ENCODE measurements around the gene CACNA1G. TPM values are rescaled to one million over a fixed set of nuclear protein-coding genes. Genes with fewer than 3 reads are reported as not detected.

Gene CACNA1G
- total and polyA plus RNA-seq, 2 donors = 0.15 to 6.6 TPM

DNA sequence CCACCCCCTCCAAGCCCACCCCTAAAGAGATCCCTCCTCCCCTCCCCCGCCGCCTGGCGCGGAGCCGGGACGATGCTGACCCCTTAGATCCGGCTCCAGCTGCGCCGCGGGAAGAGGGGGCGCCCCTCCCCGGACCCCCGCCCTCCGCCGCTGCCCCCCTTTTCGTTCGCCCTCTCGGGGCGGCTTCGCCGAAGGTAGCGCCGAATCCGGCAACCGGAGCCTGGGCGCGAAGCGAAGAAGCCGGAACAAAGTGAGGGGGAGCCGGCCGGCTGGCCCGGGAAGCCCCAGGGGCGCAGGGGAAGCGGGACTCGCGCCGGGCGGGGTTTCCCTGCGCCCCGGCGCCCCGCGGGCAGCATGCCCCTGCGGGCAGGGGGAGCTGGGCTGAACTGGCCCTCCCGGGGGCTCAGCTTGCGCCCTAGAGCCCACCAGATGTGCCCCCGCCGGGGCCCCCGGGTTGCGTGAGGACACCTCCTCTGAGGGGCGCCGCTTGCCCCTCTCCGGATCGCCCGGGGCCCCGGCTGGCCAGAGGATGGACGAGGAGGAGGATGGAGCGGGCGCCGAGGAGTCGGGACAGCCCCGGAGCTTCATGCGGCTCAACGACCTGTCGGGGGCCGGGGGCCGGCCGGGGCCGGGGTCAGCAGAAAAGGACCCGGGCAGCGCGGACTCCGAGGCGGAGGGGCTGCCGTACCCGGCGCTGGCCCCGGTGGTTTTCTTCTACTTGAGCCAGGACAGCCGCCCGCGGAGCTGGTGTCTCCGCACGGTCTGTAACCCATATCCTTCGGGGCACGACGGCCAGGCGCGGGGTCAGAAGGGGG, 623 bp downstream of the CACNA1G start:
- H3K27ac ChIP-seq (ENCODE audit: low read depth) = no peak overlapping the region
- 1% methylated on average over 88 of the region's 88 CpGs for WGBS
- peaks cover 3% of the 10 kb centered on the region for H3K4me1 ChIP-seq (ENCODE audit: insufficient read depth)
- DNase-seq (ENCODE audit: extremely low spot score) = no peak
- no peaks in the 10 kb centered on the region for H3K36me3 ChIP-seq (ENCODE audit: insufficient read depth)
- H3K4me3 ChIP-seq (ENCODE audit: low read depth, low read length) = peak overlapping the region; percentile 49

GRCh38 chr17:50561746-50562141, 1.2 kb downstream of the CACNA1G start:
- H3K4me3 ChIP-seq (ENCODE audit: low read depth, low read length) = peak overlapping the region; percentile 49
- WGBS = under 1% methylated on average over 27 of the region's 27 CpGs
- no peaks in the 10 kb centered on the region for H3K36me3 ChIP-seq (ENCODE audit: insufficient read depth)
- no peak overlapping the region for H3K27ac ChIP-seq (ENCODE audit: low read depth)
- DNase-seq (ENCODE audit: extremely low spot score) = no peak
- H3K4me1 ChIP-seq (ENCODE audit: insufficient read depth) = peaks cover 3% of the 10 kb centered on the region

GRCh38 chr17:50562242-50563091, 2.0 kb downstream of the CACNA1G start:
- no peak for DNase-seq (ENCODE audit: extremely low spot score)
- Histone ChIP-seq H3K4me3 (ENCODE audit: low read depth, low read length) (no peak overlapping the region), H3K27ac (ENCODE audit: low read depth) (no peak overlapping the region), H3K36me3 (ENCODE audit: insufficient read depth) (no peaks in the 10 kb centered on the region), H3K4me1 (ENCODE audit: insufficient read depth) (peaks cover 3% of the 10 kb centered on the region)
- WGBS = 34% methylated on average over 22 of the region's 22 CpGs

DNA sequence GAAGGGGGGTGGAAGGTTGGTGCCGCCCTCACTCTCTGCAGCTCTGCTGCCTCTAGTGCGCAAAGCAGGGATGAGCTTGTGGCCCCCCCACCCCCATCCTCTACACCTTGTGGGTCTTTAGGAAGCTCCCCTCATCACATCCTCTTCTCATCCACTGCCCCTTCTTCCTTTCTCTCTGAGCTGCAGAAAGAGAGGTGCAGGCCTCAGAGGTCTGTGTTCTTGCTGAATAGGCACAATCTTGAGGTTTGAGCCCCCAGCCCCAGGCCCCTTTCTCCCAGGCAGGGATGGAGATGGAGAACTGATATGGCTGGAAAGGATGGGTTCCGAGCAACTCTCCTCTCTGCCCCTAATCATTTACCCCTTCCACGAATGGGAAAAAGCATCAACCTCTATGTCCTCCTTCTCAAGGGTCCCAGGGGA, 2.6 kb downstream of the CACNA1G start:
- WGBS = 74% methylated on average over 4 of the region's 4 CpGs
- no peak for DNase-seq (ENCODE audit: extremely low spot score)
- Histone ChIP-seq H3K36me3 (ENCODE audit: insufficient read depth) (no peaks in the 10 kb centered on the region), H3K4me3 (ENCODE audit: low read depth, low read length) (no peak overlapping the region), H3K27ac (ENCODE audit: low read depth) (no peak overlapping the region), H3K4me1 (ENCODE audit: insufficient read depth) (peaks cover 3% of the 10 kb centered on the region)

DNA sequence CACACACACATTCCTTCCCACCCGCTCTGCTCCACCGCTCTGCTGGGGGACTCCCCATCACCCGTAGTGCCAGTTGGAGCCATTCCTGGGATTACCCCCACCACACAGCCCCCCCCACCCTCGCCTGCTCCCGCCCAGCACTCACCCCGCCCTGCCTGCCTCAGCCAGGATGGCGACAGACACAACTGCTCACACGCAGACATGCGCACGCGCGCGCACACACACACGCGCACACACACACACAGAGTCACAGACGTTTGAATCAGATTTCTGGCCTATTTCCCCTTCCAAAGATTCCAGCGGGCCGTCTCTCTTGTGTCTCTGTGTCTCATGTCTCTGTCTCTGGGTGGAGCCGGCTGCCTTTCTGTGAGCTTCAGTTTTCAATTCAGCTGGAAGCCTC, 4.4 kb downstream of the CACNA1G start:
- DNase-seq (ENCODE audit: extremely low spot score) = no peak
- no peaks in the 10 kb centered on the region for H3K36me3 ChIP-seq (ENCODE audit: insufficient read depth)
- no peaks in the 10 kb centered on the region for H3K4me1 ChIP-seq (ENCODE audit: insufficient read depth)
- no peak overlapping the region for H3K4me3 ChIP-seq (ENCODE audit: low read depth, low read length)
- no peak overlapping the region for H3K27ac ChIP-seq (ENCODE audit: low read depth)
- 11% methylated on average over 19 of the region's 19 CpGs for WGBS

DNA sequence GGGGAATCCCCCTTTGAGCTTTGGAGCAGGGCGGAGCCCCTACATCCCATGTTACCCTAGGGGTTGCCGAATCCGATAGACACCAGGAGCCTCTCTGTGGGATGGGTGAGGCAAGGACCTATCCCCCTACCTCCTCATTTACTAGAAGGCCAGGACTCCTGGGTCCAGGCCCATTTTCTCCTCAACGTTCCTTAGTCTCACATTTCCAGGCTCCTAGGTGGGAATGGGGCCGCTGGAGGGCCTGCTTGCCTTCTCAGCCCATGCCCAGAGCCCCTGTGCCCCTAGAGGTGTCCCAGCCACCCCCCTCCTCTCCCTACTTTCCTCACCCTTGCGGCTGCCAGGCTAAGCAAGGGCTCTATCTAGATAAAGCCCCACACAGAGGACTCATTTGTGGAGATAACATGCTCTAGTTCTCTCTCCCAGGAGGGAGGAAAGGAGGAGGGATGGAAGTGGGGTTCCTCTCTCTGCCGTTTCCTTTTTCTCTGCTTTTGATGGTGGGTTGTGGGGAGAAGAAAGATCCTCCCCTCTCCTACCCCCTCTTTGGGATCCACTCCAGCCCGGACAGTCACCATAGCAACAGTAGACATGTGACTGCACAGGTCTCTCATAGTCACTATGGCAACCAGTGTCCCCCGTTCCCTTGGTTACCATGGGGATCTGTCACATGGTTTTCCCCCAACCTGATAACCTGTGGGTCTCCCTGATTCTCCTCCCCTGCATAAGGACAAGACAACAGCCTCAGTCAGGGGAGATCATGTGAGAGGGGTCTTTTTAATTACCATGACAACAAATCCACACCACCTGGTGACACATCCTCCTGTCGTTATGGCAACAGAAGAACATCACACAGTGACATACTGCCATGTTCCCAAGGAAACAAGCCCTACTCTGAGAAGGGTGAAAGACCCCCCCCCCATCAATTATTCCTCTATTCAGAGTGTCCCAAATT, 5.2 kb downstream of the CACNA1G start:
- Histone ChIP-seq H3K4me1 (ENCODE audit: insufficient read depth) (no peaks in the 10 kb centered on the region), H3K27ac (ENCODE audit: low read depth) (no peak overlapping the region), H3K36me3 (ENCODE audit: insufficient read depth) (no peaks in the 10 kb centered on the region), H3K4me3 (ENCODE audit: low read depth, low read length) (no peak overlapping the region)
- no peak for DNase-seq (ENCODE audit: extremely low spot score)
- 39% methylated on average over 10 of the region's 10 CpGs for WGBS

DNA sequence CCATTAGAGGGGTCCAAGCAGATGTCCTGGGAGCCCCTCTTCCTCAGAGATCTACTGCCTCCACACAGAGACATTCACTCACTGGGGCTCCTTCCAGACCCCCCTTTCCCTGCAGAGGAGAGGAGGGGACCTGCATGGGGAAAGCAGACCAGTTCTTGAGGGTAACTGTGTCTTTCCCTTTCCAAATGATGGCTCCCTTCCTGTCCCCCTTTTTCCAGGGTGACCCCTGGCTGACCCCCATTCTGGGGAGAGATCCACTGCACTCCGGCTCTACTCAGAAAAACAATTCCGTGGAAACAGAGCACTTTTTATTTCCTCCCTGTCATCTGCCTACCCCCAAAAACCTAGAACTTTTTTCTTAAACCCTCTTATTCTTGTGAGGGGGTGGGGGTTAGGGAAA, 6.4 kb downstream of the CACNA1G start:
- H3K4me1 ChIP-seq (ENCODE audit: insufficient read depth) = no peaks in the 10 kb centered on the region
- no peak overlapping the region for H3K4me3 ChIP-seq (ENCODE audit: low read depth, low read length)
- no peak for DNase-seq (ENCODE audit: extremely low spot score)
- H3K36me3 ChIP-seq (ENCODE audit: insufficient read depth) = no peaks in the 10 kb centered on the region
- 43% methylated on average over 2 of the region's 2 CpGs for WGBS
- no peak overlapping the region for H3K27ac ChIP-seq (ENCODE audit: low read depth)

- Histone ChIP-seq H3K27ac (ENCODE audit: low read depth) (no peak overlapping the region), H3K36me3 (ENCODE audit: insufficient read depth) (no peaks in the 10 kb centered on the region), H3K4me3 (ENCODE audit: low read depth, low read length) (no peak overlapping the region), H3K4me1 (ENCODE audit: insufficient read depth) (no peaks in the 10 kb centered on the region)
- DNase-seq (ENCODE audit: extremely low spot score) = no peak
- 89% methylated on average over 12 of the region's 12 CpGs for WGBS
These were observed 8.1 kb downstream of the CACNA1G start for GRCh38 chr17:50568659-50569058.

DNA sequence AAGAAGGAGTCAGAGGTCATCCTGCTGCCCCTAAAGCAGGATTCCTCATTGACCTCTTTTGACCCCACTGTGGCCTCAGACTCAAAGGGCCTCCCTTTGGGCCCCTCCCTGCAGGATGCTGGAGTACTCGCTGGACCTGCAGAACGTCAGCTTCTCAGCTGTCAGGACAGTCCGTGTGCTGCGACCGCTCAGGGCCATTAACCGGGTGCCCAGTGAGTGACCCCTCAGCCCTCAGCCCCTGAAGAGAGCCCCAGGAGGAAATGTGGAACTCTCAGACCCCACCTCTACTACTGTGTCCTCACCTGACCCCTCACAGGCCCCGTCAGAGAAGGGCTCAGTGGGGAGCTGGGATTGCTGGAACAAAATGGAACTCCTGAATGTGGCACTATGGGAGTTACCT, 9.1 kb downstream of the CACNA1G start:
- no peak for DNase-seq (ENCODE audit: extremely low spot score)
- Histone ChIP-seq H3K36me3 (ENCODE audit: insufficient read depth) (no peaks in the 10 kb centered on the region), H3K4me1 (ENCODE audit: insufficient read depth) (no peaks in the 10 kb centered on the region), H3K4me3 (ENCODE audit: low read depth, low read length) (no peak overlapping the region), H3K27ac (ENCODE audit: low read depth) (no peak overlapping the region)
- WGBS = 97% methylated on average over 7 of the region's 7 CpGs

DNA sequence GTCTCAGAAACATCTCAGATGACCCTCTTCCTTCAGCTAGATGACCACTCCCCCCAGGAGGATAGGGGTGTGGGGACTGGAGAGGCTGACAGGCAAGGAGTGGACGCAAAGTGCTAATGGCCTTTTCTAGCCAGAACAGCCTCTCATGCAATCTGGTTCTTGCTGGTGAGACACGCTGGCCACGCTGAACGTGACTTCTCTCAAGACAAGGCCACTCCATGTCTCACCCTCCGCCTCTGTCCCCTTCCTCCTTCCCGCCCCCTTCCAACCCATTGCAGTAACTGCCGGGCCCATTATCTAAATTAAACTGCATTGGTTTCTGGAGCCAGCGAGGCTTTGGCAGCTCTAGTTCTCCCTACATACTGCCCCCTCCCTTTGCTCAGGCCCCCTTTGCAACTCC, 9.5 kb downstream of the CACNA1G start:
- no peaks in the 10 kb centered on the region for H3K4me1 ChIP-seq (ENCODE audit: insufficient read depth)
- H3K27ac ChIP-seq (ENCODE audit: low read depth) = no peak overlapping the region
- no peaks in the 10 kb centered on the region for H3K36me3 ChIP-seq (ENCODE audit: insufficient read depth)
- no peak overlapping the region for H3K4me3 ChIP-seq (ENCODE audit: low read depth, low read length)
- no peak for DNase-seq (ENCODE audit: extremely low spot score)
- 93% methylated on average over 8 of the region's 8 CpGs for WGBS

GRCh38 chr17:50570528-50570927, 10.0 kb downstream of the CACNA1G start:
- no peak overlapping the region for H3K27ac ChIP-seq (ENCODE audit: low read depth)
- no peak for DNase-seq (ENCODE audit: extremely low spot score)
- no peaks in the 10 kb centered on the region for H3K4me1 ChIP-seq (ENCODE audit: insufficient read depth)
- WGBS = 87% methylated on average over 7 of the region's 7 CpGs
- no peak overlapping the region for H3K4me3 ChIP-seq (ENCODE audit: low read depth, low read length)
- H3K36me3 ChIP-seq (ENCODE audit: insufficient read depth) = no peaks in the 10 kb centered on the region

- no peaks in the 10 kb centered on the region for H3K4me1 ChIP-seq (ENCODE audit: insufficient read depth)
- H3K36me3 ChIP-seq (ENCODE audit: insufficient read depth) = no peaks in the 10 kb centered on the region
- no peak overlapping the region for H3K4me3 ChIP-seq (ENCODE audit: low read depth, low read length)
- 89% methylated on average over 19 of the region's 19 CpGs for WGBS
- H3K27ac ChIP-seq (ENCODE audit: low read depth) = no peak overlapping the region
- DNase-seq (ENCODE audit: extremely low spot score) = no peak
These were observed 11.2 kb downstream of the CACNA1G start for GRCh38 chr17:50571681-50572080.

DNA sequence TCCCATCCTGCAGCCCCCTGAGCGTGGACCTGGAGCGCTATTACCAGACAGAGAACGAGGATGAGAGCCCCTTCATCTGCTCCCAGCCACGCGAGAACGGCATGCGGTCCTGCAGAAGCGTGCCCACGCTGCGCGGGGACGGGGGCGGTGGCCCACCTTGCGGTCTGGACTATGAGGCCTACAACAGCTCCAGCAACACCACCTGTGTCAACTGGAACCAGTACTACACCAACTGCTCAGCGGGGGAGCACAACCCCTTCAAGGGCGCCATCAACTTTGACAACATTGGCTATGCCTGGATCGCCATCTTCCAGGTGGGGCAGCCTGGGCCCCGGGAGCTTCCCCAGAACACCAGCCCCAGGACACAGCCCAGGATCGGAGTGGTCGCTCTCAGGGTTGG, 12.0 kb downstream of the CACNA1G start:
- no peak for DNase-seq (ENCODE audit: extremely low spot score)
- WGBS = 97% methylated on average over 20 of the region's 20 CpGs
- H3K27ac ChIP-seq (ENCODE audit: low read depth) = no peak overlapping the region

More for the DNA sequence above, 12.0 kb downstream of the CACNA1G start:
- no peaks in the 10 kb centered on the region for H3K4me1 ChIP-seq (ENCODE audit: insufficient read depth)
- H3K4me3 ChIP-seq (ENCODE audit: low read depth, low read length) = no peak overlapping the region
- H3K36me3 ChIP-seq (ENCODE audit: insufficient read depth) = no peaks in the 10 kb centered on the region

All from urinary bladder (tissue), 4 donors.